ENCODE results near the gene CALHM2. TPM values are rescaled to one million over a fixed set of nuclear protein-coding genes. Genes with fewer than 3 reads are reported as not detected.

The CALHM2 gene
- total and polyA plus RNA-seq, 3 experiments from 2014 or later = 20.4 to 92.7 (median 22.2) TPM

DNA sequence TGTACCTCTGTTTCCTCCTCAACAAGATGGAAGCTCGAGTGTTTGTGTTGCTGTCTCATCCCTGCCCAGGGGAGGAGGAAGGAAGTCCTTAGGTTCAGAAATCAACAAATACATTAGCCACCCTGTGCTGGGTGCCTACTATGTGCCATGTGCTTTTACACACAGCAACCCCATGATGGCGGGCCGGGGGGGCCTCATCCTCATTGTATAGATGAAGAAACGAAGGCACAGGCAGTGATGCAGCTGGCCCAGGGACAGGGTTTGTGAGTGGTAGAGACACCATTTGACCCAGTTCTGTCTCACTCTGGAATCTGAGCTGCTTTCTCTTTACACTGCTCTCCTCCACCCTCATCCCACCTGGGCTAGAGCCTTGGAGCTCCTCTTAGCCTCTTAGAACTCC, 1.9 kb upstream of the CALHM2 start:
- DNase-seq = no peak
- no peaks in the 10 kb centered on the region for H3K27me3 ChIP-seq (ENCODE audit: insufficient read depth, low read length, poor library complexity, severe bottlenecking)
- no peak overlapping the region for H3K27ac ChIP-seq (ENCODE audit: low read depth, low read length)
- peak overlapping the region in 5 of 7 donors; percentile 81 to 98 (median 96) for H3K4me3 Mint-ChIP-seq
- ChIA-PET CTCF (interaction anchor here (1.2 to 5.9 kb wide), 4 partner anchors 22 to 38 kb away, joined by 3 to 30 read pairs (median 18); no protein-coding TSS in a partner anchor), POLR2A (no interaction called here)
- peaks cover 36 to 58% (median 41%) of the 10 kb centered on the region in 3 donors for H3K4me1 Mint-ChIP-seq
- H3K36me3 Mint-ChIP-seq = peaks cover 3 to 28% (median 4%) of the 10 kb centered on the region in 3 donors
- peaks cover 26% of the 10 kb centered on the region for H3K4me1 ChIP-seq (ENCODE audit: insufficient read depth, low read length)
- peaks cover 5% of the 10 kb centered on the region for H3K36me3 ChIP-seq (ENCODE audit: insufficient read depth, low read length)
- H3K9me3 ChIP-seq (ENCODE audit: low read length) = no peaks in the 10 kb centered on the region
- H3K4me3 ChIP-seq (ENCODE audit: low read length) = no peak overlapping the region
- no peaks in the 10 kb centered on the region for H3K27me3 Mint-ChIP-seq
- peak overlapping the region; percentile 3 to 94 (median 78) for H3K27ac Mint-ChIP-seq
- no peaks in the 10 kb centered on the region for H3K9me3 Mint-ChIP-seq

DNA sequence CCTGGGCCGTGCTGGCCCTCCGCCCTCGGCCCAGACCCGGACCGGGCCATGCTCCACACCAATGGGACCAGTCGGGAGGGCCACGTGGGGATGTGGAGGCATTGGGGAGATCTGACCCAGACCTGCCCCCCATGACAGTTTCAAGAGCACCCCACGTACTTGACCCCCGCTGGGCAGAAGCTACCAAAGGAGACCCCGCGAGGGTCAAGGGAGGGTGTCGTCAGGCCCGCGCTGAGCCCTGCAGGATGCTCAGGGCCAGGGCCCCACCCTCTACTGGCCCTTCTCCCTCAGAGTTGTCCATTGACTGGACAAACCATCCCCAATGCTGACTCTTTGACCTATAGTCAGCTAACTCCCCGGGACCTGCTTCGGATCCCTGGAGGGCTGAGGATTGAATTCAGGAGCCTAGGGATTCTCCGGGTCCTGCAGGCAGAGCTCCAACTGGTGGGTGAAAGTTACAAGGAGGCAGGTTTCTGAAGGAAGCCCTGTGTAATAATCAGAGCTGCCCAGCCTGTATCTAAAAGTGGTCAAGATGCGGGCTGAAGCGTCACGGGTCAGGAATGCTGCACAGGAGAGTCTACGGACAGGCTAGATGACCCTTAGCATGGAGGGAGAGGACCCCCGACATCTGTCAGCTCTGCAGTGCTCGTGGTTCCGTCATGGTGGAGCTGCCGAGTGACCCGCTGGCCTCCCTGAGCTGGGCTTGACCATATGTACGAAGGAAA, 498 bp upstream of the CALHM2 start:
- Mint-ChIP-seq H3K27ac (peak overlapping the region in 7 of 8 donors; percentile 70 to 96 (median 84)), H3K36me3 (peaks cover 7 to 37% (median 9%) of the 10 kb centered on the region in 3 donors), H3K27me3 (no peaks in the 10 kb centered on the region), H3K9me3 (no peaks in the 10 kb centered on the region), H3K4me3 (peak overlapping the region; percentile 81 to 98 (median 96)), H3K4me1 (peaks cover 47 to 64% (median 48%) of the 10 kb centered on the region in 3 donors)
- peak overlapping the region; percentile 78 for H3K4me3 ChIP-seq (ENCODE audit: low read length)
- POLR2A ChIA-PET = interaction anchor here (0.8 to 3.8 kb wide), 4 partner anchors 9 to 33 kb away, joined by 3 to 25 read pairs (median 4); no protein-coding TSS in a partner anchor
- no peaks in the 10 kb centered on the region for H3K9me3 ChIP-seq (ENCODE audit: low read length)
- H3K27me3 ChIP-seq (ENCODE audit: insufficient read depth, low read length, poor library complexity, severe bottlenecking) = no peaks in the 10 kb centered on the region
- no peak for DNase-seq
- peaks cover 8% of the 10 kb centered on the region for H3K36me3 ChIP-seq (ENCODE audit: insufficient read depth, low read length)
- no peak overlapping the region for H3K27ac ChIP-seq (ENCODE audit: low read depth, low read length)
- H3K4me1 ChIP-seq (ENCODE audit: insufficient read depth, low read length) = peaks cover 30% of the 10 kb centered on the region
- CTCF ChIA-PET = interaction anchor here (0.6 to 5.9 kb wide), 8 partner anchors 13 to 36 kb away, joined by 3 to 30 read pairs (median 8); no protein-coding TSS in a partner anchor

GRCh38 chr10:103451091-103451813, 918 bp downstream of the CALHM2 start:
- Histone ChIP-seq H3K27ac (ENCODE audit: low read depth, low read length) (peak overlapping the region; percentile 61), H3K9me3 (ENCODE audit: low read length) (no peaks in the 10 kb centered on the region), H3K27me3 (ENCODE audit: insufficient read depth, low read length, poor library complexity, severe bottlenecking) (no peaks in the 10 kb centered on the region), H3K4me3 (ENCODE audit: low read length) (peak overlapping the region; percentile 78), H3K4me1 (ENCODE audit: insufficient read depth, low read length) (peaks cover 30% of the 10 kb centered on the region), H3K36me3 (ENCODE audit: insufficient read depth, low read length) (peaks cover 8% of the 10 kb centered on the region)
- peaks cover 7 to 51% (median 9%) of the 10 kb centered on the region in 3 donors for H3K36me3 Mint-ChIP-seq
- peaks cover 51 to 72% (median 55%) of the 10 kb centered on the region in 3 donors for H3K4me1 Mint-ChIP-seq
- peak; percentile 25 to 70 (median 44) for DNase-seq
- H3K27me3 Mint-ChIP-seq = no peaks in the 10 kb centered on the region
- H3K4me3 Mint-ChIP-seq = peak overlapping the region; percentile 81 to 98 (median 96)
- ChIA-PET POLR2A (interaction anchor here (1.1 to 3.8 kb wide), 3 partner anchors 20 to 35 kb away, joined by 4 to 25 read pairs (median 5); no protein-coding TSS in a partner anchor), CTCF (interaction anchor here (1.1 to 5.9 kb wide), 8 partner anchors 14 to 35 kb away, joined by 3 to 30 read pairs (median 8); no protein-coding TSS in a partner anchor)
- H3K9me3 Mint-ChIP-seq = no peaks in the 10 kb centered on the region
- peak overlapping the region; percentile 87 to 99 (median 95) for H3K27ac Mint-ChIP-seq

DNA sequence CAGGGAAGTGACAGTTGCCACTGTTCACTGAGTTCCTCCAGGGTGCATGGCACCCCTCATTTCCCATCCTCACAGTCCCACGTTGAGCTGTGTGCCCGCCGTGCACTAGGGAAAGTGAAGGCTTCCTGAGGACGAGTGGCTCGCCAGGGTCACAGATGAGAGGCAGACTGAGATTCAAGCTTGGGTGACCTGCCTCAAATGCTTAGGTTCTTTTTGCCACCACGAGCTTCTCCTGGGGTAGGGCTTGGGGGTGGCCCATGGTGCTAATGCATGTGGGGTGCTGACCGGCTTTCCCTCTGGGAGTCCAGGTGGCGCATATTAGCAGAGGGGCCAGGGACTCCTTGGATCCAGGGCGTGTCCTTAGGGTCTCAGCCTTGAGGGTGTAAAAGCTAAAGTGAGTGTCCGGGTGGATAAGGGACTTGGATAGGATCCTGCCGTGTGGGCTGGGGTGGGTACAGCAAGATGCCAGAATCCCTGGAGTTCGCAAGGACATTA, 1.9 kb downstream of the CALHM2 start:
- Histone ChIP-seq H3K36me3 (ENCODE audit: insufficient read depth, low read length) (peaks cover 11% of the 10 kb centered on the region), H3K27me3 (ENCODE audit: insufficient read depth, low read length, poor library complexity, severe bottlenecking) (no peaks in the 10 kb centered on the region), H3K27ac (ENCODE audit: low read depth, low read length) (no peak overlapping the region), H3K4me3 (ENCODE audit: low read length) (peak overlapping the region; percentile 78), H3K9me3 (ENCODE audit: low read length) (no peaks in the 10 kb centered on the region), H3K4me1 (ENCODE audit: insufficient read depth, low read length) (peaks cover 30% of the 10 kb centered on the region)
- ChIA-PET POLR2A (interaction anchor here (1.1 to 3.8 kb wide), 2 partner anchors 21 to 33 kb away, joined by 4 to 25 read pairs; no protein-coding TSS in a partner anchor), CTCF (interaction anchor here (1.1 to 5.9 kb wide), 6 partner anchors 15 to 35 kb away, joined by 3 to 30 read pairs (median 12); no protein-coding TSS in a partner anchor)
- no peak for DNase-seq
- Mint-ChIP-seq H3K4me3 (peak overlapping the region; percentile 81 to 98 (median 96)), H3K4me1 (peaks cover 51 to 82% (median 59%) of the 10 kb centered on the region in 3 donors), H3K9me3 (no peaks in the 10 kb centered on the region), H3K36me3 (peaks cover 7 to 61% (median 9%) of the 10 kb centered on the region in 3 donors), H3K27ac (peak overlapping the region; percentile 87 to 99 (median 94)), H3K27me3 (no peaks in the 10 kb centered on the region)

- ChIA-PET CTCF (interaction anchor here (1.0 to 5.9 kb wide), 5 partner anchors 12 to 33 kb away, joined by 3 to 30 read pairs (median 8); no protein-coding TSS in a partner anchor), POLR2A (interaction anchor here (3.8 kb wide), 1 partner anchor 22 kb away, joined by 25 read pairs; no protein-coding TSS in a partner anchor)
- H3K4me3 ChIP-seq (ENCODE audit: low read length) = no peak overlapping the region
- Mint-ChIP-seq H3K27me3 (no peaks in the 10 kb centered on the region), H3K4me1 (peaks cover 51 to 85% (median 63%) of the 10 kb centered on the region in 3 donors), H3K27ac (peak overlapping the region; percentile 87 to 99 (median 92)), H3K4me3 (peak overlapping the region; percentile 53 to 98 (median 96)), H3K36me3 (peaks cover 7 to 68% (median 9%) of the 10 kb centered on the region in 3 donors), H3K9me3 (no peaks in the 10 kb centered on the region)
- no peaks in the 10 kb centered on the region for H3K27me3 ChIP-seq (ENCODE audit: insufficient read depth, low read length, poor library complexity, severe bottlenecking)
- no peak overlapping the region for H3K27ac ChIP-seq (ENCODE audit: low read depth, low read length)
- no peak for DNase-seq
- no peaks in the 10 kb centered on the region for H3K9me3 ChIP-seq (ENCODE audit: low read length)
- H3K4me1 ChIP-seq (ENCODE audit: insufficient read depth, low read length) = peaks cover 30% of the 10 kb centered on the region
- peaks cover 18% of the 10 kb centered on the region for H3K36me3 ChIP-seq (ENCODE audit: insufficient read depth, low read length)
These were observed 2.7 kb downstream of the CALHM2 start for GRCh38 chr10:103449208-103450144.

DNA sequence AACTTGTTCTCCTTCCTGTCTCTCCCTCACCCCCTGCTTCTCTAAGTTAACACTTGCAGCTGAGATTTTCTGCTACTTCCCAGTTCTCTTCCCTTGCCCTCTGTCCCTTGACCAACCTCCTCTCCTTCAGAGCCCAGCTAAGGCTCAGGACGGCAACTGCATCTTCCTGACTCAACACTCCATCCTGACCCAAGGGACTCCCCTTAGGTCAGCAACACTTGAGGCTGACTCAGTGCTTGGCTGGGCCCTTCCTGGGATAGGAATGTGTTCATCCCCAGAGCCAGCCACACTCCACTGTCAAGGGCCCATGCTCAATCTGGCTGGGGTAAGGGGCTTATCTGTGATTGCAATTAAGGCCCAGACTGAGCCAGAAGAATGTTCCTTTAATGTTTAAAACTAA, 3.4 kb downstream of the CALHM2 start:
- peaks cover 30% of the 10 kb centered on the region for H3K4me1 ChIP-seq (ENCODE audit: insufficient read depth, low read length)
- no peaks in the 10 kb centered on the region for H3K9me3 ChIP-seq (ENCODE audit: low read length)
- peak in 1 of 5 donors; percentile 26 for DNase-seq
- Mint-ChIP-seq H3K9me3 (no peaks in the 10 kb centered on the region), H3K4me1 (peaks cover 49 to 78% (median 60%) of the 10 kb centered on the region in 3 donors), H3K4me3 (peak overlapping the region; percentile 53 to 97 (median 91)), H3K36me3 (peaks cover 9 to 76% (median 12%) of the 10 kb centered on the region in 3 donors), H3K27me3 (no peaks in the 10 kb centered on the region), H3K27ac (peak overlapping the region; percentile 87 to 99 (median 92))
- no peak overlapping the region for H3K4me3 ChIP-seq (ENCODE audit: low read length)
- H3K27ac ChIP-seq (ENCODE audit: low read depth, low read length) = no peak overlapping the region
- H3K36me3 ChIP-seq (ENCODE audit: insufficient read depth, low read length) = peaks cover 25% of the 10 kb centered on the region
- POLR2A ChIA-PET = no interaction called here
- H3K27me3 ChIP-seq (ENCODE audit: insufficient read depth, low read length, poor library complexity, severe bottlenecking) = no peaks in the 10 kb centered on the region
- CTCF ChIA-PET = interaction anchor here (1.0 to 1.2 kb wide), 2 partner anchors 12 to 33 kb away, joined by 3 read pairs; no protein-coding TSS in a partner anchor
